Nucleus accumbens (tissue), 56 donors: ENCODE measurements around the gene TLR5.
"Not testable (repeated sequence)": the region's sequence is repeated elsewhere in the genome, so short reads cannot be mapped to it uniquely, and the experiment has no call there.

Experiments used
- DNase-seq, 56 donors: peaks; one replicate each; lab custom pipeline; 2025; lab: John Stamatoyannopoulos, UW

Gene TLR5

GRCh38 chr1:223142795-223143536 is at the start of gene TLR5:
Gene TLR5, minus strand, starts transcription at chr1:223143248. Its CDS starts 30,217 bp downstream, at chr1:223113031.
- peak in 49 of 56 donors; percentile 20 to 83 (median 54) for DNase-seq

- DNase-seq: no peak
These were observed 47.1 kb upstream of the TLR5 start for GRCh38 chr1:223189903-223190724.

GRCh38 chr1:223189525-223189902 is 46.5 kb upstream of the TLR5 start:
- DNase-seq: no peak

GRCh38 chr1:223188618-223189356 is 45.7 kb upstream of the TLR5 start:
- DNase-seq: no peak

GRCh38 chr1:223186800-223187199 is 43.8 kb upstream of the TLR5 start:
- no peak for DNase-seq

GRCh38 chr1:223183268-223183862 is 40.3 kb upstream of the TLR5 start:
- DNase-seq: peak in 1 of 56 donors; percentile 1

GRCh38 chr1:223180731-223181321 is 37.8 kb upstream of the TLR5 start:
- peak in 1 of 56 donors; percentile 6 for DNase-seq

GRCh38 chr1:223179786-223180185 is 36.7 kb upstream of the TLR5 start:
- no peak for DNase-seq

- DNase-seq: no peak
These were observed 36.2 kb upstream of the TLR5 start for GRCh38 chr1:223179280-223179679.

GRCh38 chr1:223177681-223178080 is 34.6 kb upstream of the TLR5 start:
- peak in 5 of 56 donors; percentile 6 to 47 (median 10) for DNase-seq

GRCh38 chr1:223176437-223176836 is 33.4 kb upstream of the TLR5 start:
- no peak for DNase-seq

GRCh38 chr1:223175633-223176032 is 32.6 kb upstream of the TLR5 start:
- DNase-seq: peak in 5 of 56 donors; percentile 3 to 25 (median 13)

- no peak for DNase-seq
These were observed 32.0 kb upstream of the TLR5 start for GRCh38 chr1:223175032-223175431.

- not testable (repeated sequence) for DNase-seq
These were observed 26.4 kb upstream of the TLR5 start for GRCh38 chr1:223169458-223169857.

- no peak for DNase-seq
These were observed 18.3 kb upstream of the TLR5 start for GRCh38 chr1:223161321-223161720.

- DNase-seq: no peak
These were observed 13.3 kb upstream of the TLR5 start for GRCh38 chr1:223156343-223156742.

GRCh38 chr1:223155153-223155552 is 12.1 kb upstream of the TLR5 start:
- DNase-seq: no peak

- DNase-seq: no peak
These were observed 10.4 kb upstream of the TLR5 start for GRCh38 chr1:223153177-223154119.

- no peak for DNase-seq
These were observed 9.4 kb upstream of the TLR5 start for GRCh38 chr1:223152399-223152798.
